ENCODE results near the gene GNB5. TPM values are rescaled to one million over a fixed set of nuclear protein-coding genes. Genes with fewer than 3 reads are reported as not detected.

GNB5 gene
- total RNA-seq, 1 experiment from 2014 or later, result 29.8 TPM

GRCh38 chr15:52136442-52136980 is 54.7 kb downstream of the GNB5 start:
- no peak for TF ChIP-seq CTCF (conservative IDR thresholded peaks at IDR 0.05)
- Histone ChIP-seq H3T11ph (ENCODE audit: low read length) (no peak overlapping the region), H3K27ac (ENCODE audit: insufficient read length, low read depth, low read length) (no peak overlapping the region), H2BK5ac (ENCODE audit: insufficient read length, low read length) (no peak overlapping the region), H2BK15ac (ENCODE audit: low read depth, low read length) (no peak overlapping the region), H4K5ac (ENCODE audit: insufficient read length, low read depth, low read length) (no peak overlapping the region), H3K56ac (ENCODE audit: insufficient read length, low read depth, low read length) (no peak overlapping the region), H3K18ac (ENCODE audit: insufficient read length, low read depth, low read length) (no peak overlapping the region), H3K14ac (ENCODE audit: insufficient read depth, low read length) (no peak overlapping the region), H3K79me1 (ENCODE audit: insufficient read depth, low read depth, low read length, poor library complexity, severe bottlenecking) (no peaks in the 10 kb centered on the region), H4K91ac (ENCODE audit: insufficient read length, low read depth, low read length) (no peak overlapping the region), H3K4ac (ENCODE audit: low read depth, low read length) (no peak overlapping the region), H3K4me2 (ENCODE audit: insufficient read depth, insufficient read length, low read length) (no peak overlapping the region), H2AK5ac (ENCODE audit: insufficient read length, low read length) (no peak overlapping the region), H3K9me3 (ENCODE audit: control insufficient read depth, low read depth, low read length) (no peaks in the 10 kb centered on the region), H4K8ac (replicated peaks; ENCODE audit: insufficient read length, low read depth, low read length) (no peak overlapping the region), H2BK20ac (ENCODE audit: low read depth, low read length, poor library complexity, severe bottlenecking) (no peak overlapping the region), H2BK120ac (ENCODE audit: low read depth, low read length, poor library complexity, severe bottlenecking) (no peak overlapping the region), H4K20me1 (ENCODE audit: control insufficient read depth, insufficient read depth, insufficient read length) (no peaks in the 10 kb centered on the region), H3K9ac (ENCODE audit: extremely low read depth, insufficient read length, low read length) (no peak overlapping the region), H2AFZ (ENCODE audit: low read length) (no peak overlapping the region), H3K4me1 (ENCODE audit: insufficient read depth, low read length) (no peaks in the 10 kb centered on the region), H3K79me2 (ENCODE audit: insufficient read depth, low read length) (no peaks in the 10 kb centered on the region), H3K27me3 (ENCODE audit: insufficient read depth, low read length) (no peaks in the 10 kb centered on the region), H3K23ac (ENCODE audit: insufficient read length, low read depth, low read length) (no peak overlapping the region), H2BK12ac (ENCODE audit: insufficient read length, low read depth, low read length) (no peak overlapping the region), H3K23me2 (ENCODE audit: insufficient read length, low read depth, low read length, poor library complexity, severe bottlenecking) (no peaks in the 10 kb centered on the region)
- Mint-ChIP-seq H3K4me3 (no peak overlapping the region; a peak in 1 of 5 replicates), H3K27me3 (ENCODE audit: low read depth) (no peaks in the 10 kb centered on the region), H3K9me3 (no peaks in the 10 kb centered on the region), H3K4me1 (peaks cover 15 to 20% of the 10 kb centered on the region in 2 experiments), H3K27ac (peak overlapping the region in 1 of 3 experiments; percentile 39; a peak in 1 of 7 replicates), H3K36me3 (ENCODE audit: insufficient read depth in 1 of 3, low read depth in 3 of 3) (peaks cover 7 to 21% (median 14%) of the 10 kb centered on the region in 3 experiments; a peak in 6 of 7 replicates)
- no peak for DNase-seq
- no CpG with 5 or more reads among the region's 6 CpGs for WGBS (ENCODE audit: extremely low coverage, insufficient read length, low lambda C conversion rate)

Data from H9 (cell line).